Duodenal mucosa (tissue), 2 donors: ENCODE results near the gene CHST8.

Experiments used
- H3K27ac ChIP-seq: one replicate; pipeline ENCODE4 v1.7.0; 2013; ENCODE audit warnings: low read depth, low read length
- H3K27me3 ChIP-seq, 2 donors: one replicate each; pipeline ENCODE4 v1.7.0; 2013; ENCODE audit warnings: low read length in 2 of 2, control low read depth in 1 of 2; ENCODE audit not compliant: insufficient read depth in 2 of 2, control insufficient read depth in 1 of 2
- H3K36me3 ChIP-seq, 2 donors: one replicate each; pipeline ENCODE4 v1.7.0; 2013; ENCODE audit warnings: low read length in 2 of 2, control low read depth in 1 of 2; ENCODE audit not compliant: insufficient read depth in 2 of 2, control insufficient read depth in 1 of 2
- H3K4me1 ChIP-seq, 2 donors: one replicate each; pipeline ENCODE4 v1.7.0; 2013; ENCODE audit warnings: low read length in 2 of 2, control low read depth in 1 of 2; ENCODE audit not compliant: insufficient read depth in 2 of 2, control insufficient read depth in 1 of 2
- H3K4me3 ChIP-seq, 2 donors: one replicate each; pipeline ENCODE4 v1.7.0; 2013; ENCODE audit warnings: low read length in 2 of 2, low read depth in 1 of 2
- H3K9ac ChIP-seq, 2 donors: one replicate each; pipeline ENCODE4 v1.7.0; 2013; ENCODE audit warnings: low read length in 2 of 2, low read depth in 1 of 2
- H3K9me3 ChIP-seq, 2 donors: one replicate each; pipeline ENCODE4 v1.7.0; 2013; ENCODE audit warnings: low read length in 2 of 2, control low read depth in 1 of 2; ENCODE audit not compliant: control insufficient read depth in 1 of 2

CHST8 gene

DNA sequence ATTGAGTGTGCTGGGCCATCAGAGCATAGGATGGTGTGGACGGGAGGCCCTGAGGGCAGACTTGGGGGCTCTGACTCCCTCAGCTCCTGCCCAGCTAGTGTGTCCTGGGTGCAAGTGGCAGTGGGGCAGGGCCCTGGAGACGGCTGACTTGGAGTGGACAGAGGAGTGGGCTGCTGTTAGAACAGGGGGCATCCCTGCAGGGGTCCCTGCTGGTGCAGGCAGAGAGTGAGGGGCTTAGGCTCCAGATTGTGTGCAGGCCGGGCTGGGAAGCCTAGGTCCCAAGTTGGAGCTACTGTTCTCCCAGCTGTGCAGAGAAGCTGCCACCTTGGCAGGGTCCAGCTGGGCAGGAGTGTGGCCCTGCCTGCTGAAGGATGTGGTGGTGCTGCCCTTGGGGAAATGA lies 183.6 kb downstream of the CHST8 start:
- H3K36me3 ChIP-seq: peaks cover 0 to 29% of the 10 kb centered on the region in 2 donors
- H3K27me3 ChIP-seq: no peaks in the 10 kb centered on the region
- no peak overlapping the region for H3K9ac ChIP-seq
- peaks cover 27 to 31% of the 10 kb centered on the region in 2 donors for H3K4me1 ChIP-seq
- no peak overlapping the region for H3K27ac ChIP-seq
- H3K9me3 ChIP-seq: no peaks in the 10 kb centered on the region
- H3K4me3 ChIP-seq: no peak overlapping the region

DNA sequence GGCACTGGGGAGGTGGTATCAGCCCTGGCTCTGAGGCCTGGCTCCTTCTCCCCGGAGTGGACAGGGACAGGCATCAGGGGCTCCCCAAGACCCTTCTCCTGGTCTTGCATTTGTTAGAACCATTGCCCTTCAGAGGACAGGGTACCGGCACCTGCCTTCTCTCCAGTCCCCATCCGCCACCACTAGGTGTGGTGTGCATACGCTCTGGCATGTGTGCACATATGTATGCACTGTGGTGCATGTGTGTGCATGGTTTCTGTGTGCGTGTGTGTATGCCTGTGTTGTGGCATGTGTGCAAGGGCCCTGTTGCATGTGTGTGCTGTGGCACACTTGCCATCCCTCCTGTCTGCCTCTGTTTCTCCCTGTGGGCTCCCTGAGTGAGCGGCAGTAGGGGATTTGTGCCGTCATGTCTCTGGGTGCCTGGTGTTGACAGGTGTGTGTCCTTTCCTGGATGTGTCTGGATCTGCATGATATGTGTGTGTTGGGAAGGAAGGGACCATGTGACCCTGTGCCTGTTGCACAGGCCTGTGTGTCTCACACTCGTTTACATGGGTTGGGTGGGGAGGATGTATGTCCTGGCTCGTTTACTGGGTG lies 184.2 kb downstream of the CHST8 start:
- H3K4me3 ChIP-seq: no peak overlapping the region
- no peaks in the 10 kb centered on the region for H3K27me3 ChIP-seq
- no peak overlapping the region for H3K9ac ChIP-seq
- H3K4me1 ChIP-seq: peaks cover 27 to 31% of the 10 kb centered on the region in 2 donors
- no peak overlapping the region for H3K27ac ChIP-seq
- peaks cover 0 to 28% of the 10 kb centered on the region in 2 donors for H3K36me3 ChIP-seq
- no peaks in the 10 kb centered on the region for H3K9me3 ChIP-seq

- Histone ChIP-seq H3K36me3 (peaks cover 0 to 23% of the 10 kb centered on the region in 2 donors), H3K4me1 (peaks cover 27 to 31% of the 10 kb centered on the region in 2 donors)
Measured at GRCh38 chr19:33806434-33806881, 184.7 kb downstream of the CHST8 start.

DNA sequence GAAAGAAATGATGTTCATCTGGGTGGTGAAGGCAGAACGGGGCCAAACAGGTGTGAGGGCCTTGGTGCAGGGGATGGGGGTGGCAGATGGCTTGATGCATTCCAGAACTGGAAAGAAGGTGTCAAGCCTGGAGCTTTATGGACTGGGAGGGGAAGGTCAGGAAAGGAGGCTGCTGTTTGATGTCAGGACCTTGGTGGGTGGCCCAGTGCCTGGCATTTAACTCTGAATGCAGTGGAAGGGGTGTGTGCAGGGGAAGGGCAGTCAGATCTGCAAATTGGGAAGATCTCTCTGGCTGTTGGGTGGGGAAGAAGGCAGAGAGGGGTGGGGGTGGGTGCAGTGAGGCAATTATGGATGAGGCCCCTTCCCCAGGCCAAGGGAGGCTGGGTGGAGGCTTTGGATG lies 186.6 kb downstream of the CHST8 start:
- H3K36me3 ChIP-seq: peaks cover 0 to 14% of the 10 kb centered on the region in 2 donors
- no peak overlapping the region for H3K27ac ChIP-seq
- no peak overlapping the region for H3K4me3 ChIP-seq
- H3K27me3 ChIP-seq: no peaks in the 10 kb centered on the region
- no peak overlapping the region for H3K9ac ChIP-seq
- peaks cover 27 to 30% of the 10 kb centered on the region in 2 donors for H3K4me1 ChIP-seq
- no peaks in the 10 kb centered on the region for H3K9me3 ChIP-seq

More at GRCh38 chr19:33806434-33806881, 184.7 kb downstream of the CHST8 start:
- Histone ChIP-seq H3K4me3 (no peak overlapping the region), H3K9me3 (no peaks in the 10 kb centered on the region), H3K9ac (no peak overlapping the region), H3K27ac (no peak overlapping the region), H3K27me3 (no peaks in the 10 kb centered on the region)

DNA sequence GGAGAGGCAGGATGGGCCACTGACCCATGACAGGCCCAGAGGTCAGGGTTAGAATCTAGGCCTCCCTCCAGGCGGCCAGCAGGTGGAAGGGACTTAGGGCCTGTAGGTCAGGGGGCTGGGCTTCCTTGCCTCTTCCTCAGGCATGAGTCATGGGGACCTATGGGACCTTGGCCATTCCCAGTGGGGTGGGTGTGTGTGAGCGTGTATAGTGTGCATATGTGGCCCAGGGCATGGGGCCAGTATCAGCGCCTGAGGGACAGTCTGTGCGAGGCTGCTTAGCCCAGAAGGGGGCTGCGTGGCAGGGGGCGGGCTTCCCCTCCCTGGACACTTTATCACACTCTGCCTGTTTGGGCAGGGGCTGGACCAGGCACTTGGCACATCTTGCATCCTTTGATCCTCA lies 188.2 kb downstream of the CHST8 start:
- Histone ChIP-seq H3K9ac (no peak overlapping the region), H3K36me3 (peaks cover 0 to 11% of the 10 kb centered on the region in 2 donors), H3K4me3 (no peak overlapping the region), H3K27ac (no peak overlapping the region), H3K4me1 (peaks cover 13 to 15% of the 10 kb centered on the region in 2 donors), H3K27me3 (no peaks in the 10 kb centered on the region), H3K9me3 (no peaks in the 10 kb centered on the region)

DNA sequence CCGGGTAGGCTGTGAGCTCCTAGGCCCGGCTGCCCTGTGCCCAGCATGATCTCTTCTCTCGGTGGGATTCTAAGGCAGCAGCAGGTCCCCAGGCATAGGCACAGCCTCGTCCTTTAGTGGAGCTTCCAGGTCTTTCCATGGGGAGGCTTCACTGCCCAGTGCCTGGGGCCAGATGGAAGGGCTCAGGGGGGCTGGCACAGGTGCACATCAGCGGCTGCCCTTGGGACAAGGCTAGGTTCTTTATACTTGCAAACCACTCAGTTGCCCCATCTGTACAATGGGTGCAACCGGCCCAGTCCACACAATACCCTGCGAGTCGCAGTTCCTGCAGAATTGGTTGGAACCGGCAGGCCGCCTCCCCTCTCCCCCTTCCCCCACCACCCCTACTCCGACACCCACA lies 189.1 kb downstream of the CHST8 start:
- Histone ChIP-seq H3K36me3 (peaks cover 0 to 4% of the 10 kb centered on the region in 2 donors), H3K4me3 (no peak overlapping the region), H3K9ac (no peak overlapping the region), H3K27ac (no peak overlapping the region), H3K4me1 (peaks cover 9 to 11% of the 10 kb centered on the region in 2 donors), H3K9me3 (no peaks in the 10 kb centered on the region), H3K27me3 (no peaks in the 10 kb centered on the region)

- Histone ChIP-seq H3K9me3 (no peaks in the 10 kb centered on the region), H3K36me3 (peaks cover 0 to 3% of the 10 kb centered on the region in 2 donors), H3K4me3 (no peak overlapping the region), H3K4me1 (peaks cover 5 to 8% of the 10 kb centered on the region in 2 donors), H3K9ac (no peak overlapping the region), H3K27me3 (no peaks in the 10 kb centered on the region), H3K27ac (no peak overlapping the region)
Measured at GRCh38 chr19:33811246-33811645, 189.5 kb downstream of the CHST8 start.

DNA sequence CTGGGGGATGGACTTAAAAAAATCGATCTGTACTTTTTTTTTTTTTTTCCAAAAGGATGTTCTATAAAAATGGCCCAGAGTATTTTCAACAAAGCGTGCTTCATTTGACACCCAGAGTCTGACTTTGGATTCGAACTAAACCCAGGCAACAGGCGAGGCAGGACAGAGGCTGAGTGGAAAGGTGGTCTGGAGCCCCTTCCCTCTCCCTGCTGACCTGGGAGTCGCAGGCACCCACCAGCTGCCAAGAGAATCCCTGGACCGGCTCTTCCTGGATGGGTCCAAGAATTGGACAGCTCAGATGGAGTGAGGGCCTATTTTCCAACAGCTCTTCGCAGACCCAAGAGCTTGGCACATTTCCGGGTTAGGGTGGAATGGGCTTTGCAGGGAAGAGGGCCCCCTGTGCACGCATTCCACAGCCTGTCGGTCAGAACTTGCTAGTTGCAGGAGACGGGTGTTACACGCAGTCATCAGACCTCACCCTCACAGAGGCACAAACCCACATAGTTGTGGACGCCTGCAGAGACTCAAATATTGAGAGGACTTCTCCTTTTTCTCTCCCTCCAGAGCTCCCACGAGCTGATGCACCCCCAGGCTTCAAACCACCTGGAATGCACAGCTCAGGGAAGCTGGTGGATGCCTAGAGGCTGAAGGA lies 190.1 kb downstream of the CHST8 start:
- Histone ChIP-seq H3K4me1 (peaks cover 2 to 6% of the 10 kb centered on the region in 2 donors), H3K4me3 (no peak overlapping the region), H3K9me3 (no peaks in the 10 kb centered on the region), H3K27ac (no peak overlapping the region), H3K9ac (no peak overlapping the region), H3K27me3 (no peaks in the 10 kb centered on the region), H3K36me3 (no peaks in the 10 kb centered on the region)

- H3K4me3 ChIP-seq: no peak overlapping the region
- peaks cover 4 to 9% of the 10 kb centered on the region in 2 donors for H3K4me1 ChIP-seq
- no peaks in the 10 kb centered on the region for H3K36me3 ChIP-seq
- H3K9ac ChIP-seq: no peak overlapping the region
- no peak overlapping the region for H3K27ac ChIP-seq
- no peaks in the 10 kb centered on the region for H3K9me3 ChIP-seq
- H3K27me3 ChIP-seq: no peaks in the 10 kb centered on the region
Measured at GRCh38 chr19:33812388-33813330, 190.9 kb downstream of the CHST8 start.
